Fibroblast of lung (primary cell): ENCODE measurements around the gene SGSM2.

ENCODE experiments used
- EZH2 ChIP-seq: IDR thresholded peaks from 2 replicates; pipeline ENCODE4 v1.5.1; 2012; ENCODE audit warnings: low read length, control low read depth, mild to moderate bottlenecking; ENCODE audit errors: missing control alignments
- TF ChIP-seq, protein P1 (sequence below), 2 donors: IDR thresholded peaks in 1 of 2; conservative IDR thresholded peaks in 1 of 2; 1 replicate in 1 of 2; 2 replicates in 1 of 2; pipeline ENCODE4 v1.5.1; 2011 to 2012; ENCODE audit warnings: low read length in 2 of 2, control low read depth in 1 of 2, inconsistent platforms in 1 of 2, low read depth in 1 of 2, mild to moderate bottlenecking in 1 of 2

DNA sequence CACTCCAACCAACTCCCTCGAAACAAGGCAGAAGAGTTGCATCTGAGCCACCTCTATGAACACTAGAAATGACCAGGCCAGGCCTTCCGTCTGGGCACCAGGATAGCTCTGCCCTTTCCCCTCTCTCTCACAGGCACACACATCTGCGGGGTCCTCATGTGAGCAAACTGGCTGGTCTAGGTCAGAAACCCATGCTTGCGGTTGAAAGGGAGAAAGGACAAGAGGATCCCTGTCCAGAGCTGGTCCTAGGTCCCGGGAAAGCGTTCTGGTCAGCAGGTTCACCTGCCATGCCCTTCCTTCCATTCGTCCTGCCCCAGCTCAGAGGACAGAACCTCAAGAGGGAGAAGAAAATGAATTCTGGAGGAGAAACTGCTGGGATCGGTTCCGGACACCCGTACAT, 60.9 kb downstream of the SGSM2 start:
- TF ChIP-seq, protein P1, sequence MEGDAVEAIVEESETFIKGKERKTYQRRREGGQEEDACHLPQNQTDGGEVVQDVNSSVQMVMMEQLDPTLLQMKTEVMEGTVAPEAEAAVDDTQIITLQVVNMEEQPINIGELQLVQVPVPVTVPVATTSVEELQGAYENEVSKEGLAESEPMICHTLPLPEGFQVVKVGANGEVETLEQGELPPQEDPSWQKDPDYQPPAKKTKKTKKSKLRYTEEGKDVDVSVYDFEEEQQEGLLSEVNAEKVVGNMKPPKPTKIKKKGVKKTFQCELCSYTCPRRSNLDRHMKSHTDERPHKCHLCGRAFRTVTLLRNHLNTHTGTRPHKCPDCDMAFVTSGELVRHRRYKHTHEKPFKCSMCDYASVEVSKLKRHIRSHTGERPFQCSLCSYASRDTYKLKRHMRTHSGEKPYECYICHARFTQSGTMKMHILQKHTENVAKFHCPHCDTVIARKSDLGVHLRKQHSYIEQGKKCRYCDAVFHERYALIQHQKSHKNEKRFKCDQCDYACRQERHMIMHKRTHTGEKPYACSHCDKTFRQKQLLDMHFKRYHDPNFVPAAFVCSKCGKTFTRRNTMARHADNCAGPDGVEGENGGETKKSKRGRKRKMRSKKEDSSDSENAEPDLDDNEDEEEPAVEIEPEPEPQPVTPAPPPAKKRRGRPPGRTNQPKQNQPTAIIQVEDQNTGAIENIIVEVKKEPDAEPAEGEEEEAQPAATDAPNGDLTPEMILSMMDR (conservative IDR thresholded peaks at IDR 0.05 in 1 of 2, IDR thresholded peaks at IDR 0.05 in 1 of 2; ENCODE audit: low read depth in 1 of 2, low read length in 2 of 2) = no peak
- no peak for TF ChIP-seq EZH2
